ENCODE data around the gene HAAO.

DNA sequence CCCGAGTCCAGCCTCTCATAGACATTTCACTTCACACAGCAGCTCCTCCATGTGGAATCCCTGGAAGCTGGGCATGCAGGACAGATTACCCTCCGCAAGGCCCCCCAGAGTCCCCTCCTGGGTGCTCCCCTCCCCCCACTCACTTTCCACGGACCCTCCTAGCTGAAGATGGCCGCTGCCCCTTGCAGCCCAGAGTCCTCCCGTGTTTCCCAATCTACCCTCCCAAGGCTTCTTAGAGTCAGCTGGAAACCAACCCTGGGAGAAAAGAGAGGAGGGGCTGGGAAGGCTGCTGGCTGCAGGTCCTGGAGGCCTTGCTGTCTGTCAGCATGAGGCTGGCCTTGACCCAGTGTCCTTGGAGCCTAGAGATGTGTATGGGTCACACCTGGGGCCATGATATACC is 49.0 kb upstream of the HAAO start:
- TF ChIP-seq, protein P1, sequence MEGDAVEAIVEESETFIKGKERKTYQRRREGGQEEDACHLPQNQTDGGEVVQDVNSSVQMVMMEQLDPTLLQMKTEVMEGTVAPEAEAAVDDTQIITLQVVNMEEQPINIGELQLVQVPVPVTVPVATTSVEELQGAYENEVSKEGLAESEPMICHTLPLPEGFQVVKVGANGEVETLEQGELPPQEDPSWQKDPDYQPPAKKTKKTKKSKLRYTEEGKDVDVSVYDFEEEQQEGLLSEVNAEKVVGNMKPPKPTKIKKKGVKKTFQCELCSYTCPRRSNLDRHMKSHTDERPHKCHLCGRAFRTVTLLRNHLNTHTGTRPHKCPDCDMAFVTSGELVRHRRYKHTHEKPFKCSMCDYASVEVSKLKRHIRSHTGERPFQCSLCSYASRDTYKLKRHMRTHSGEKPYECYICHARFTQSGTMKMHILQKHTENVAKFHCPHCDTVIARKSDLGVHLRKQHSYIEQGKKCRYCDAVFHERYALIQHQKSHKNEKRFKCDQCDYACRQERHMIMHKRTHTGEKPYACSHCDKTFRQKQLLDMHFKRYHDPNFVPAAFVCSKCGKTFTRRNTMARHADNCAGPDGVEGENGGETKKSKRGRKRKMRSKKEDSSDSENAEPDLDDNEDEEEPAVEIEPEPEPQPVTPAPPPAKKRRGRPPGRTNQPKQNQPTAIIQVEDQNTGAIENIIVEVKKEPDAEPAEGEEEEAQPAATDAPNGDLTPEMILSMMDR (IDR thresholded peaks at IDR 0.05), result no peak
- no peak for TF ChIP-seq POLR2A (IDR thresholded peaks at IDR 0.05)
